ACC112 (cell line): ENCODE data around the gene PSMB7.

Experiments
- H2AFZ ChIP-seq: fragments of 200-600 bp; sonication (generic); one replicate; pipeline ENCODE4 v1.6.0; 2017; ENCODE audit warnings: antibody characterized with exemption, low read length; ENCODE audit not compliant: unreplicated experiment
- H3K27ac ChIP-seq: fragments of 200-600 bp; sonication (generic); 2 replicates; pipeline ENCODE4 v1.5.1; 2014; ENCODE audit warnings: low read depth, mild to moderate bottlenecking, antibody characterized with exemption, low read length, moderate library complexity
- H3K27me3 ChIP-seq: fragments of 200-600 bp; sonication (generic); 2 replicates; pipeline ENCODE4 v1.6.1; 2014; ENCODE audit warnings: mild to moderate bottlenecking, antibody characterized with exemption, low read length, moderate library complexity, mixed read lengths; ENCODE audit not compliant: insufficient read depth
- H3K36me3 ChIP-seq: fragments of 200-600 bp; sonication (generic); 2 replicates; pipeline ENCODE4 v1.6.1; 2016; ENCODE audit warnings: mild to moderate bottlenecking, antibody characterized with exemption, low read length, moderate library complexity, mixed read lengths; ENCODE audit not compliant: insufficient read depth
- H3K4me1 ChIP-seq: fragments of 200-600 bp; sonication (generic); one replicate; pipeline ENCODE4 v1.6.1; 2016; ENCODE audit warnings: low read length, mixed read lengths; ENCODE audit not compliant: insufficient read depth, unreplicated experiment, control insufficient read depth
- H3K4me3 ChIP-seq: fragments of 200-600 bp; sonication (generic); 2 replicates; pipeline ENCODE4 v1.5.1; 2014; ENCODE audit warnings: mild to moderate bottlenecking, low read depth, low read length
- H3K79me2 ChIP-seq: fragments of 200-600 bp; sonication (generic); one replicate; pipeline ENCODE4 v1.6.0; 2016; ENCODE audit warnings: low read length; ENCODE audit not compliant: control insufficient read depth, unreplicated experiment, insufficient read depth

Gene PSMB7

DNA sequence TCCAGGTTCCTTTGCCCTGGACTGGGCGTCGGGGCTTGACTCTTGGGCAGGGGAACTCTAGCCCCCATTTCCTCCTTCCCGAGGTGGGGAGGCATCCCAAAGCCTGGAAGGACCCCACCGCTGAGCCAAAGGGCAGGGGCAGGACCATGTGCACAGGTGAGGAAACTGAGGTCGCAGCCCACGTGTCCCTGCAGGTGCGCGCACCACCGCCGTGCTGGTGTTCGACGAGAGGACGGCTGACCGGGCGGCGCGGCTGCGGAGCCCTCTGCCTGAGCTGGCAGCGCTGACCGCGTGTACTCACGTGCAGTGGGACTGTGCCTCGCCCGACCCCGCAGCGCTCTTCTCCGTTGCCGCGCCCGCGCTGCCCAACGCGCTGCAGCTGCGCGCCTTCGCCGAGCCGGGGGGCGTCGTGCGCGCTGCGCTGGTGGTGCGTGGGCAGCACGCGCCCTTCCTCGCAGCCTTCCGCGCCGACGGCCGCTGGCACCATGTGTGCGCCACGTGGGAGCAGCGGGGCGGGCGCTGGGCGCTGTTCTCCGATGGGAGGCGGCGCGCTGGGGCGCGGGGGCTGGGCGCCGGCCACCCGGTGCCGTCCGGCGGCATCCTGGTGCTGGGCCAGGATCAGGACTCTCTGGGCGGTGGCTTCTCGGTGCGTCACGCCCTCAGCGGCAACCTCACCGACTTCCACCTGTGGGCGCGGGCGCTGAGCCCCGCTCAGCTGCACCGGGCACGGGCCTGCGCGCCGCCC lies 37.8 kb upstream of the PSMB7 start:
- Histone ChIP-seq H3K36me3 (no peaks in the 10 kb centered on the region), H3K27me3 (peaks cover 32% of the 10 kb centered on the region), H3K79me2 (no peaks in the 10 kb centered on the region), H3K4me1 (peaks cover 6% of the 10 kb centered on the region), H3K4me3 (peak overlapping the region; percentile 63), H3K27ac (no peak overlapping the region), H2AFZ (no peak overlapping the region)

DNA sequence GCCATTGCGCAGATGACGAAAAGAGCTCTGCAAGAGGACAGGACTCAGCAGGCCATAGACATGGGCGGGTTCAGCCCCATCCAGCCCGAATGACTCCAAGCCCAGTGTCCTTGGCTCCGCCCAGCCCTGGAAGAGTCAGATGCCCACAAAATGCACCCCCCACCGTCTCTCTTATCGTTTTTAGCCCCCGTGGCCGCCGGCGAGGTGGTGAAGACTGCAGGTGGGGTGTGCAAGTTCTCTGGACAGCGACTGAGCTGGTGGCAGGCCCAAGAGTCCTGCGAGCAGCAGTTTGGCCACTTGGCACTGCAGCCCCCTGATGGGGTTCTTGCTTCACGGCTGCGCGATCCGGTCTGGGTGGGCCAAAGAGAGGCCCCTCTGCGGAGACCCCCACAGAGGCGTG lies 37.1 kb upstream of the PSMB7 start:
- no peaks in the 10 kb centered on the region for H3K79me2 ChIP-seq
- H3K4me1 ChIP-seq, result peaks cover 6% of the 10 kb centered on the region
- no peaks in the 10 kb centered on the region for H3K36me3 ChIP-seq
- H3K4me3 ChIP-seq, result no peak overlapping the region
- no peak overlapping the region for H2AFZ ChIP-seq
- H3K27me3 ChIP-seq, result peaks cover 32% of the 10 kb centered on the region
- H3K27ac ChIP-seq, result no peak overlapping the region

DNA sequence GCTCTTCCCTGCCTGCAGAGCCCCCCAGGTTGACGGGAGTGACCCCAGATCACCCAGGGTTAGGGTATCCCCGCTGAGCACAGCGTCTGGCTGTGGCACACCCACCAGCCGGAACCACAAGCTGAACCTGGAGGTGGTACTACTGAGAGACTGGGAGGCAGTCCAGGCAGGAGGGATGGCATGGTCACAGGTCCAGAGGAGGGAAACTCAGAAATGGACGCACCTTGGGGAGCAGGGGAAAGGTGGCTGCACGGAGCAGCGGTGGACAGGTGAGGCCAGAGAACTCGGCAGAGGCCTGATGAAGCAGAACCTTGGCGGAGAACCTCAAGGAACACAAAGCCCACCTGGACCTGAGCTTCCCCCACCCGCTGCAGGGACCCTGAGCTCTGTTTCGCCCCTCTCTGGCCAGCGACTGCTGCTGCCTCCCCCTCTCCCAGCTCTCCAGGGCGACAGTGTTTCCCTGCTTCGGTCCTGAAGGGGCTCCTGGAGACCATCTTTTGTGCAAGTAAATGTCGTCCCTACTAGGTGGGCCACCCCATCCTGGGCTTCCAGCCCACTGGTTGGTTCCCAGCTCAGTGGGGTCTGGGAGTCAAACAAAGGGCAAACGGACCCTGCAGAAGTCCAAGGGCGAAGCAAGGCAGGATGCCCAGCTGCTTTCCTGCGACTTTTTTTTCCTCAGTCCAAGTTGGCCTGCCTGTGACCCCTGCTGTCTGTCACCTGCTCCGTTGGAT lies 35.9 kb upstream of the PSMB7 start:
- H3K79me2 ChIP-seq, result no peaks in the 10 kb centered on the region
- no peak overlapping the region for H3K27ac ChIP-seq
- no peaks in the 10 kb centered on the region for H3K36me3 ChIP-seq
- H3K27me3 ChIP-seq, result peaks cover 32% of the 10 kb centered on the region
- H2AFZ ChIP-seq, result no peak overlapping the region
- H3K4me1 ChIP-seq, result peaks cover 6% of the 10 kb centered on the region
- peak overlapping the region; percentile 54 for H3K4me3 ChIP-seq

DNA sequence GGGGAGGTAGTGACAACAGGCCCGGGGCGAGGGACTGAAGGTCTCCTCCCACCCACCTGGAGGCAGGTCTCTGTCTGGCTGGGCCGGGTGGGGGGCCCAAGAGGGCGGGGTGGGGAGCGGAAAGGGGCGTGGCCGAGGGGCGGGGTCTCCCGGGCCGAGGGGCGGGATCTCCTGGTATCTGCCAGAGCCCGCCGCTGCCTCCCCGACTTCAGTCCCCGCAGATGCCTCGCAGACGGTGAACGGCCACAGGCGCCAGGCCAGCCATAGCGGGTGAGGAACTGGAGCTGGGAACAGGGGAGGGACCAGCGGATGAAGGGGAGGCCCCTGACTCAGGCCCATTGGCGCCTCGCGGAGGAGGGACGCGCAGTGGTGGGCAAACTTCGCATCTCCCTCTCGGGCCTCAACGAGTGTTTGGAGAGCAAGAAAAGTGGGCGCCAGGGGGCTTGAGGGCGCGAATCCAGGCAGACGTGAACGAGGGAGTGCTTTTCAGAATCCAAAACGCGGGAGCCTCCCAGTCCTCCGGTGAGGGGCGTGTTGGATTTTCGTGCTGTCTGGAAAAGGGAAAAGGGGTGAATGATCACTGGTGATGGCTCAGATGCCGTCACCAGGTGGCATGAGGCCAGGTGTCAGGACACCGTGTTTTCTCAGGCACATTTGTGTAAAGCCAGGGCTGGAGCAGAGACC lies 35.1 kb upstream of the PSMB7 start, which contains the start of gene ADGRD2:
TSS of gene ADGRD2 (plus strand) at position 211 of the 684 bp plus-strand sequence. CDS start 1,216 bp downstream, outside the sequence.
- peak within 1 kb of the TSS; percentile 54 for H3K4me3 ChIP-seq

DNA sequence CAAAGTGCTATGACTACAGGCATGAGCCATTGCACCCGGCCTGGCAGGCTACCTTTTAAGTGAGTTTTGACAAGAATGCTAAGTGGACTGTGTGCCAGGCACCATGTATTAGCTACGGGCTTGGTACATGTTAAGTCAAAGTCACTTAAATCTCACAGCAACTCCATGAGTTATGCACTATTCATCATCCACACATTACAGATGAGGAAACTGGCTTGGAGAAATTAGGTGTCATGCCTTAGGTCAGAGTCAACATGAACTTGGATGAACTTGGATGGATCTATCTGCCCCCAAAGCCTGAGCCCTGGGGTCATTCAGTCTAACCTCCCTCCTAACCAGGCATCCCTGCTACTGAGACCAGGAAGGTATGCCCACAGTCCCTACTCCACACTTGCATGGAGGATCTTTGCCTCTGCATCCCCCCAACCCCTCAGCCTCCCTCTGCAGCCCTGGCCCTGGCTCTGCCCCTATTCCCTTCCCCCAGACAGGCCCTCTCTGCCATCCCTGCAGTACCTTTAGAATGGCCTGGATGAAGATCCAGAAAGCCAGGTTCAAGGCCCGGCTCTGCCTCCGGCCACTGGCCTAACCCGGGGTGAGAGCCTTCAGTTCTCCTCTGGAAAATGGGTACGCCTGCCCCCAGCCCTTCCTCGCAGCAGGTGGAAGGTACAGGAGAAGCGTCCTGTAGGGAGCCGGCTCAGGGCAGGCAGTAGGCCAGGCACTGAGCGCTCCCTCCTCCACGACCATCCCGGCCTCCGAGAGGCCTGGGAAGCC lies 34.3 kb upstream of the PSMB7 start:
- peaks cover 32% of the 10 kb centered on the region for H3K27me3 ChIP-seq
- H3K4me1 ChIP-seq, result peaks cover 6% of the 10 kb centered on the region
- H3K79me2 ChIP-seq, result no peaks in the 10 kb centered on the region
- H3K36me3 ChIP-seq, result no peaks in the 10 kb centered on the region
- H3K4me3 ChIP-seq, result no peak overlapping the region
- no peak overlapping the region for H2AFZ ChIP-seq
- no peak overlapping the region for H3K27ac ChIP-seq

More for the DNA sequence above, 35.1 kb upstream of the PSMB7 start, which contains the start of gene ADGRD2:
- no peak within 1 kb of the TSS for H3K27ac ChIP-seq
- H2AFZ ChIP-seq, result peak within 1 kb of the TSS; percentile 70
- no peaks in the 10 kb centered on the region for H3K79me2 ChIP-seq
- no peaks in the 10 kb centered on the region for H3K36me3 ChIP-seq
- H3K27me3 ChIP-seq, result peaks cover 32% of the 10 kb centered on the region
- H3K4me1 ChIP-seq, result peaks cover 6% of the 10 kb centered on the region

DNA sequence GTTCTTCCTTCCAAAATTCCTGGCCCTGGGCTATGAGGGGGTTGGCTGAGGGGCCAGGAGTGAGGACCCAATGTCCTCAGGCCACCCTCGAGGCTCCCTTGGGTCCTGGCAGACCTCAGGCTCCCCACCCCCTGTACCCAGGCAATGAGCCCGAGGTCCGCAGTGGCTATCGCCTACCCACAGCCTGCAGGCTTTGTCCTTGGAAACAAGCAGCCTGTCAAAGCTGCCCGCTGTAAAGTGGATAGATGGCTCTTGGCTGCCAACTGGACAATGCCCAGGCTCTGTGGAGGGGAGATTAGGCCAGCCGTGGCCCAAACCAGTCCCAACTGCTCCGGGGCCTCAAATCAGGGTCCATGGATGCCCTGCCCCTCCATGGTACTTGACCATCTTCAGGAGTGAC lies 32.8 kb upstream of the PSMB7 start:
- Histone ChIP-seq H3K27me3 (peaks cover 24% of the 10 kb centered on the region), H3K79me2 (no peaks in the 10 kb centered on the region), H3K4me3 (no peak overlapping the region), H3K27ac (no peak overlapping the region), H3K4me1 (peaks cover 6% of the 10 kb centered on the region), H3K36me3 (no peaks in the 10 kb centered on the region), H2AFZ (no peak overlapping the region)

DNA sequence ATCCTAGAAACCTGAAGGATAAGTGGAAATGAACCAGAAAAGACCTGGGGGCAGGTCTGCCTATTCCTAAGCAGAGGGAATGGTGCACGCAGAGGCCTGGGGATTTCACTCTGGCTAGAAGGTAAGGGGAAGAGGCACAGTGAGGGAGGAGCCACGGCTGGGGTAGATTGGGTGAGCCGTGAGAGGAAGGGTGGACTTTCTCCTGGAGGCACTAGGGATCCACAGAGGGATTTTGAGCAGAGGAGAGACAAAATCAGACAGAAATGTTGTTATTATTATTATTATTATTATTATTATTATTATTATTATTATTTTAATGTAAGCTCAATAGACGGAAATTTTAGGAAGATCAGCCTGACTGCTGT lies 32.0 kb upstream of the PSMB7 start:
- H3K4me1 ChIP-seq, result peaks cover 6% of the 10 kb centered on the region

DNA sequence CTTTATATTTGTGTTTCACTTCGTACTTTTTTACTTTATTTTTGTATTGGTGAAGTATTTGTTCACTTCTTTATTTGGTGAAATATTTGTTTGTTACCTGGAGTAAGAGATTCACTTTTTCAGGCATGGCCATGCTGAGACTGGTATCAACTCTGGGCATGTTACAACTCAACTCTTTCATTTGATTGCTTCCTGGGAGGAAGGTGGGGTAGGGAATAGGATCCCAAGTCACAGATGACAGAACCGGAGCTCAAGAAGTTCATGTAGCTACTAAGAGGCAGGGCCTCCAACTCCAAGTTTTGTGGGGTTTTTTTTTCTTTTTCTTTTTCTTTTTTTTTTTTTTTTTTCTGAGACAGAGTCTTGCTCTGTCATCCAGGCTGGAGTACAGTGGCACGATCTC lies 28.9 kb upstream of the PSMB7 start:
- H3K27me3 ChIP-seq, result no peaks in the 10 kb centered on the region
- no peak overlapping the region for H3K4me3 ChIP-seq
- no peaks in the 10 kb centered on the region for H3K4me1 ChIP-seq
- no peaks in the 10 kb centered on the region for H3K79me2 ChIP-seq
- no peak overlapping the region for H3K27ac ChIP-seq
- no peak overlapping the region for H2AFZ ChIP-seq
- no peaks in the 10 kb centered on the region for H3K36me3 ChIP-seq

More for the DNA sequence above, 32.0 kb upstream of the PSMB7 start:
- Histone ChIP-seq H3K36me3 (no peaks in the 10 kb centered on the region), H3K79me2 (no peaks in the 10 kb centered on the region), H2AFZ (no peak overlapping the region), H3K4me3 (no peak overlapping the region), H3K27ac (no peak overlapping the region), H3K27me3 (peaks cover 17% of the 10 kb centered on the region)

DNA sequence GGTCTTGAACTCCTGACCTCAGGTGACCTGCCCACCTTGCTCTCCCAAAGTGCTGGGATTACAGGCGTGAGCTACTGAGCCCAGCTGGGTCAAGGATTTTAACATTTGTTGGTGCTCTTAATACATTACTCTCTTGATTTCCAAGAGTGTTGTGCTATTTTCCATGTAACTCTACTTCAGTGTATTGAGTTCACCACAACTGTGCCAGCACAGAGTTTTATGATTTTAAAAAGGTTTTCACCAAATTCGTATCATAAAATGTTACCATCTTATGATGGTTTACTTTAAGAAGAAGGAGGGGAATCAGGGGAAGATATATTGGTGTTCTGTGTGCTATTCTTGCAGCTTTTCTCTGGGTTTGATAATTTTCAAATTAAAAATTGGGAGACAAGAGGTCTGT lies 28.4 kb upstream of the PSMB7 start:
- Histone ChIP-seq H3K4me3 (no peak overlapping the region), H3K27ac (no peak overlapping the region), H3K27me3 (no peaks in the 10 kb centered on the region), H3K36me3 (no peaks in the 10 kb centered on the region), H2AFZ (no peak overlapping the region), H3K4me1 (no peaks in the 10 kb centered on the region), H3K79me2 (no peaks in the 10 kb centered on the region)

DNA sequence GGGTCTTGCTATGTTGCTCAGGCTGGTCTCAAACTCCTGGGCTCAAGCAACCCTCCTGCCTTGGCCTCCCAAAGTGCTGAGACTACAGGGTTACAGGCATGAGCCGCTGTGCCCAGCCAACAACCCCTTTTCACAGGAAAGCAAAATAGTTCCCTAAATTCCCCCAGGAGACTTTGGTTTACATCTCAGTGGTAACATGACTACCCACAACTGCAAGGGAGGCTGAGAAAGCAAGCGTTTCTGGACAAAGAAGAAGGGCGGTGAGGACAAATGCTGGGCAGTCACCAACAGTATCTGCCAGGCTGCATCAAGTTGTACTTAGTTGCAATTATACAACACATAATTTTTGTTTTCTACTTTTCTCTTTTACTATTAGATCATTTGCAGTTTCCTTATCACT lies 27.6 kb upstream of the PSMB7 start:
- no peaks in the 10 kb centered on the region for H3K79me2 ChIP-seq
- H3K4me3 ChIP-seq, result no peak overlapping the region
- H2AFZ ChIP-seq, result no peak overlapping the region
- H3K4me1 ChIP-seq, result no peaks in the 10 kb centered on the region
- no peaks in the 10 kb centered on the region for H3K27me3 ChIP-seq
- no peaks in the 10 kb centered on the region for H3K36me3 ChIP-seq
- H3K27ac ChIP-seq, result no peak overlapping the region
